Activated T-cell treated with anti-CD3 and anti-CD28 coated beads, Interleukin-2, amount 50 U/mL, for 4 hours (primary cell): ENCODE data around the gene CNNM3. TPM values are rescaled to one million over a fixed set of nuclear protein-coding genes. Genes with fewer than 3 reads are reported as not detected.
"Not testable (repeated sequence)": the region's sequence is repeated elsewhere in the genome, so short reads cannot be mapped to it uniquely, and the experiment has no call there.

Experiments
- ATAC-seq, 2 donors: fragments of 200-7000 bp; cut with Tn5 transposase; one replicate each; pipeline ENCODE4 v1.10.0; 2021
- DNase-seq: peaks from one replicate; pipeline ENCODE4 v3.0.0-alpha.2; 2020
- H3K27me3 Mint-ChIP-seq: one replicate; pipeline ENCODE4 v1.8.0; 2021; ENCODE audit warnings: low read depth, mixed read lengths
- H3K36me3 Mint-ChIP-seq: one replicate; pipeline ENCODE4 v1.8.0; 2022; ENCODE audit warnings: mixed read lengths; ENCODE audit not compliant: insufficient read depth
- H3K4me1 Mint-ChIP-seq: one replicate; pipeline ENCODE4 v1.8.0; 2021; ENCODE audit warnings: low read depth, mixed read lengths
- H3K4me3 Mint-ChIP-seq: one replicate; pipeline ENCODE4 v1.8.0; 2021; ENCODE audit warnings: mild to moderate bottlenecking, moderate library complexity, mixed read lengths
- H3K9me3 Mint-ChIP-seq: one replicate; pipeline ENCODE4 v1.8.0; 2021; ENCODE audit warnings: mixed read lengths
- total RNA-seq, 3 donors: library from RNA; stranded (reverse); gene quantifications; one replicate each; pipeline ENCODE4 v1.2.1, GENCODE V29; 2021

The CNNM3 gene
- total RNA-seq, 3 donors from 2014 or later: 22.8 to 26.1 (median 24.4) TPM

GRCh38 chr2:96848264-96848663 is 32.2 kb downstream of the CNNM3 start:
- H3K9me3 Mint-ChIP-seq: no peaks in the 10 kb centered on the region
- ATAC-seq (no peak), DNase-seq (no peak)
- H3K4me1 Mint-ChIP-seq: no peaks in the 10 kb centered on the region
- H3K4me3 Mint-ChIP-seq: no peak overlapping the region
- peaks cover 15% of the 10 kb centered on the region for H3K36me3 Mint-ChIP-seq
- no peaks in the 10 kb centered on the region for H3K27me3 Mint-ChIP-seq

- no peak for ATAC-seq
- H3K27me3 Mint-ChIP-seq: no peaks in the 10 kb centered on the region
- no peak for DNase-seq
- peaks cover 14% of the 10 kb centered on the region for H3K4me1 Mint-ChIP-seq
- no peak overlapping the region for H3K4me3 Mint-ChIP-seq
- H3K36me3 Mint-ChIP-seq: peaks cover 21% of the 10 kb centered on the region
- no peaks in the 10 kb centered on the region for H3K9me3 Mint-ChIP-seq
These were observed 36.6 kb downstream of the CNNM3 start for GRCh38 chr2:96852667-96853066.

- DNase-seq: no peak
- Mint-ChIP-seq H3K9me3 (no peaks in the 10 kb centered on the region), H3K27me3 (no peaks in the 10 kb centered on the region), H3K36me3 (peaks cover 19% of the 10 kb centered on the region), H3K4me3 (no peak overlapping the region), H3K4me1 (peaks cover 14% of the 10 kb centered on the region)
- no peak for ATAC-seq
These were observed 37.3 kb downstream of the CNNM3 start for GRCh38 chr2:96853321-96853720.

- no peaks in the 10 kb centered on the region for H3K27me3 Mint-ChIP-seq
- peak overlapping the region; percentile 84 for H3K4me3 Mint-ChIP-seq
- H3K36me3 Mint-ChIP-seq: peaks cover 14% of the 10 kb centered on the region
- DNase-seq (no peak), ATAC-seq (peak; percentile 1 to 4)
- no peaks in the 10 kb centered on the region for H3K9me3 Mint-ChIP-seq
- peaks cover 33% of the 10 kb centered on the region for H3K4me1 Mint-ChIP-seq
These were observed 41.0 kb downstream of the CNNM3 start for GRCh38 chr2:96856776-96857666.

- Mint-ChIP-seq H3K27me3 (no peaks in the 10 kb centered on the region), H3K36me3 (peaks cover 15% of the 10 kb centered on the region), H3K4me3 (peak within 1 kb of the TSS; percentile 84), H3K9me3 (no peaks in the 10 kb centered on the region), H3K4me1 (peaks cover 33% of the 10 kb centered on the region)
- peak; percentile 97 for DNase-seq
- peak; percentile 91 to 94 for ATAC-seq
These were observed 41.8 kb downstream of the CNNM3 start, which contains the start of gene ANKRD39 for GRCh38 chr2:96857667-96858372. TSS of gene ANKRD39 (minus strand) at chr2:96858016. CDS start at chr2:96857987, 29 bp downstream.

GRCh38 chr2:96859099-96859649 is 43.1 kb downstream of the CNNM3 start:
- peak overlapping the region; percentile 70 for H3K4me3 Mint-ChIP-seq
- H3K4me1 Mint-ChIP-seq: peaks cover 33% of the 10 kb centered on the region
- DNase-seq: no peak
- peaks cover 14% of the 10 kb centered on the region for H3K36me3 Mint-ChIP-seq
- H3K27me3 Mint-ChIP-seq: no peaks in the 10 kb centered on the region
- no peaks in the 10 kb centered on the region for H3K9me3 Mint-ChIP-seq
- ATAC-seq: no peak

- Mint-ChIP-seq H3K27me3 (no peaks in the 10 kb centered on the region), H3K9me3 (no peaks in the 10 kb centered on the region), H3K36me3 (peaks cover 10% of the 10 kb centered on the region), H3K4me3 (no peak overlapping the region), H3K4me1 (peaks cover 33% of the 10 kb centered on the region)
- no peak for DNase-seq
- ATAC-seq: no peak
These were observed 43.6 kb downstream of the CNNM3 start for GRCh38 chr2:96859681-96860064.

GRCh38 chr2:96860065-96861029 is 44.3 kb downstream of the CNNM3 start:
- ATAC-seq (no peak), DNase-seq (peak; percentile 50)
- peaks cover 30% of the 10 kb centered on the region for H3K4me1 Mint-ChIP-seq
- H3K4me3 Mint-ChIP-seq: peak overlapping the region; percentile 13
- H3K9me3 Mint-ChIP-seq: no peaks in the 10 kb centered on the region
- peaks cover 7% of the 10 kb centered on the region for H3K36me3 Mint-ChIP-seq
- no peaks in the 10 kb centered on the region for H3K27me3 Mint-ChIP-seq

GRCh38 chr2:96861074-96861473 is 45.0 kb downstream of the CNNM3 start:
- Mint-ChIP-seq H3K4me1 (peaks cover 28% of the 10 kb centered on the region), H3K36me3 (peaks cover 7% of the 10 kb centered on the region), H3K27me3 (no peaks in the 10 kb centered on the region), H3K9me3 (no peaks in the 10 kb centered on the region), H3K4me3 (no peak overlapping the region)
- ATAC-seq: no peak
- DNase-seq: no peak

- H3K9me3 Mint-ChIP-seq, ATAC-seq, H3K36me3 Mint-ChIP-seq, H3K4me3 Mint-ChIP-seq, H3K27me3 Mint-ChIP-seq, DNase-seq: not testable (repeated sequence)
- peaks cover 33% of the 10 kb centered on the region for H3K4me1 Mint-ChIP-seq
These were observed 47.0 kb downstream of the CNNM3 start for GRCh38 chr2:96863056-96863455.

- Mint-ChIP-seq H3K9me3 (no peaks in the 10 kb centered on the region), H3K4me1 (peaks cover 33% of the 10 kb centered on the region), H3K4me3 (no peak overlapping the region), H3K36me3 (peaks cover 7% of the 10 kb centered on the region), H3K27me3 (no peaks in the 10 kb centered on the region)
- ATAC-seq (no peak), DNase-seq (no peak)
These were observed 47.7 kb downstream of the CNNM3 start for GRCh38 chr2:96863575-96864342.

GRCh38 chr2:96864343-96865091 is 48.4 kb downstream of the CNNM3 start:
- ATAC-seq (no peak), DNase-seq (no peak)
- Mint-ChIP-seq H3K4me3 (no peak overlapping the region), H3K36me3 (peaks cover 7% of the 10 kb centered on the region), H3K4me1 (peaks cover 26% of the 10 kb centered on the region), H3K27me3 (no peaks in the 10 kb centered on the region), H3K9me3 (no peaks in the 10 kb centered on the region)
